Esophagus muscularis mucosa (tissue), 4 donors: ENCODE data around the gene ADCK1. TPM values are rescaled to one million over a fixed set of nuclear protein-coding genes. Genes with fewer than 3 reads are reported as not detected.
"Not testable (repeated sequence)": the region's sequence is repeated elsewhere in the genome, so short reads cannot be mapped to it uniquely, and the experiment has no call there.

ENCODE experiments used
- DNase-seq: peaks from one replicate; pipeline ENCODE4 v3.0.0-alpha.2; 2017; ENCODE audit errors: extremely low spot score
- H3K27ac ChIP-seq, 4 donors: fragments of 200-600 bp; sonication (generic); replicated peaks in 1 of 4; 1 replicate in 3 of 4; 2 replicates in 1 of 4; pipeline ENCODE4 v1.5.1; 2016 to 2019; ENCODE audit warnings: mild to moderate bottlenecking in 1 of 4
- H3K27me3 ChIP-seq, 4 donors: fragments of 200-600 bp; sonication (generic); one replicate each; pipeline versions ENCODE4 v1.5.1 to v1.6.0; 2016 to 2019
- H3K36me3 ChIP-seq, 4 donors: fragments of 200-600 bp; sonication (generic); one replicate each; pipeline ENCODE4 v1.5.1; 2016 to 2019
- H3K4me1 ChIP-seq, 4 donors: fragments of 200-600 bp; sonication (generic); one replicate each; pipeline ENCODE4 v1.5.1; 2016 to 2019
- H3K4me3 ChIP-seq, 4 donors: fragments of 200-600 bp; sonication (generic); 1 replicate in 2 of 4; 2 replicates in 2 of 4; pipeline ENCODE4 v1.5.1; 2016 to 2019; ENCODE audit warnings: mild to moderate bottlenecking in 4 of 4, moderate library complexity in 1 of 4
- H3K9me3 ChIP-seq, 4 donors: fragments of 200-600 bp; sonication (generic); 1 replicate in 3 of 4; 2 replicates in 1 of 4; pipeline ENCODE4 v1.5.1; 2016 to 2019
- EP300 ChIP-seq: sonication (generic); formaldehyde crosslinking; IDR thresholded peaks from one replicate; pipeline ENCODE4 v1.6.1; 2017; ENCODE audit warnings: antibody characterized with exemption
- POLR2A ChIP-seq: fragments of 450-650 bp; IDR thresholded peaks from one replicate; pipeline ENCODE4 v1.6.1; 2017; ENCODE audit warnings: antibody characterized with exemption, moderate library complexity, mild to moderate bottlenecking, low read depth
- POLR2AphosphoS5 ChIP-seq, 2 donors: sonication (generic); formaldehyde crosslinking; IDR thresholded peaks; one replicate each; pipeline ENCODE4 v1.6.1; 2017; ENCODE audit warnings: antibody characterized with exemption in 2 of 2
- WGBS: methylation state at CpG from one replicate; pipeline ENCODE4 v1.1.5; 2018; 5-methylcytosine and 5-hydroxymethylcytosine counted together
- intact Hi-C: fragments of 100-400 bp; cut with DNase I; formaldehyde crosslinking; loops from one replicate; pipeline ENCODE4 v1.15.1; 2023
- total RNA-seq, 4 donors: library from RNA; depleted of rRNA; stranded (reverse); fragments of >200 nt; gene quantifications; one replicate each; pipeline versions ENCODE4 v1.1.0 to v1.2.1, GENCODE V29; 2016
- TF ChIP-seq, protein P1 (sequence below), 3 experiments: fragments of 200-600 bp in 2 of 3; fragments of 450-650 bp in 1 of 3; sonication (generic) in 2 of 3; IDR thresholded peaks; one replicate each; pipeline ENCODE4 v1.5.1; 2017 to 2019; ENCODE audit warnings: antibody characterized with exemption in 3 of 3, mild to moderate bottlenecking in 2 of 3, moderate library complexity in 1 of 3

The ADCK1 gene
- total RNA-seq, 4 donors from 2014 or later = 5.0 to 7.2 (median 5.7) TPM

DNA sequence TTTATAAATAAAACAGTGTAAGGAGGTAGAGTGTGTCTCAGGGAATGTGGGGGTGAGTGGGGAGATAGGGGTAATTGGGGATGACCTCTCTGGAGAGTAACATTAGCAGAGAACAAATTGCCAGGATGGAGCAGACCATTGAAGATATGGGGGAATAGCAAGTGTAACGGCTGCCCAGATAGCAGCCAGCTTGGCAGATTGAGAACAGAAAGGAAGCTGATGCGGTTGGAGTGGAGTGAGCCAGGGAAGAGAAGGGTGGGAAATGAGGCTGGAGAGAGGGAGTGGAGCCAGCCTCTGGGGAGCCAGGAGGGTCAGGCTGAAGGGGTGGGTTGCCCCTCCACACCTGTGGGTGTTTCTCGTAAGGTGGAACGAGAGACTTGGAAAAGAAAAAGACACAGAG is 5.6 kb upstream of the ADCK1 start:
- TF ChIP-seq POLR2AphosphoS5 (IDR thresholded peaks at IDR 0.05) (no peak), EP300 (no peak), POLR2A (no peak)
- WGBS = 67% methylated on average over 4 of the region's 4 CpGs
- no peak for DNase-seq
- Histone ChIP-seq H3K4me1 (peaks cover under 1 to 2% (median 1%) of the 10 kb centered on the region in 4 donors), H3K27ac (no peak overlapping the region), H3K36me3 (no peaks in the 10 kb centered on the region), H3K27me3 (peaks cover 0 to 28% (median 0%) of the 10 kb centered on the region in 4 donors), H3K4me3 (no peak overlapping the region), H3K9me3 (no peaks in the 10 kb centered on the region)
- intact Hi-C loops = no loop called here

DNA sequence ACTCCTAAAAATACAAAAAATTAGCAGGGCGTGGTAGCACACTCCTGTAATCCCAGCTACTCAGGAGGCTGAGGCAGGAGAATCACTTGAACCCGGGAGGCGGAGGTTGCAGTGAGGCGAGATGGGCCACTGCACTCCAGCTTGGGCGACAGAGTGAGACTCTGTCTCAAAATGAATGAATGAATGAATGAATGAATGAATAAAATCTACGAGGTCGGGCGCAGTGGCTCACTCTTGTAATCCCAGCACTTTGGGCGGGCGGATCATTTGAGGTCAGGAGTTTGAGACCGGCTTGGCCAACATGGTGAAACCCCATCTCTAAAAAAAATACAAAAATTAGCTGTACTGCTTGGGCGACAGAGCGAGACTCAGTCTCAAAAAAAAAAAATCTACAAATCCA is 453 bp upstream of the ADCK1 start:
- DNase-seq, H3K27me3 ChIP-seq, H3K36me3 ChIP-seq, H3K9me3 ChIP-seq, intact Hi-C loops: not testable (repeated sequence)
- Histone ChIP-seq H3K27ac (peak overlapping the region; percentile 91 to 93 (median 92)), H3K4me1 (peaks cover 5 to 14% (median 12%) of the 10 kb centered on the region in 4 donors), H3K4me3 (peak overlapping the region; percentile 88 to 97 (median 92))
- 68% methylated on average over 13 of the region's 13 CpGs for WGBS

DNA sequence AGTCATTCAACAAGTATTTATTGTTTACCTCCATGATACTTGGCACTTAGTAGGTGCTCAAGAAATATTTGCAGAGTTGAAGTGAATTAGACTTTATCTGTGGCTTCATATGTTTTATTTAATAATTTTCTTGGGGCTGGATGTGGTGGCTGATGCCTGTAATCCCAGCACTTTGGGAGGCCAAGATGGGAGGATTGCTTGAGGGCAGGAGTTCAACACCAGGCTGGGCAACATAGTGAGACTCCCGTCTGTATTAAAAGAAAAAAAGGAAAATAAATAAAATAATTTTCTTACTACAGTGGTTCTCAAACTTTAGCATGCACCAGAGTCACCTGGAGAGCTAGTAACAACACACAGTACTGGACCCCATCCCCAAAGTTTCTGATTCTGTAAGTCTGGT is 905 bp downstream of the ADCK1 start:
- Histone ChIP-seq H3K36me3 (no peaks in the 10 kb centered on the region), H3K9me3 (no peaks in the 10 kb centered on the region), H3K27ac (peak overlapping the region; percentile 91 to 93 (median 92)), H3K27me3 (no peaks in the 10 kb centered on the region), H3K4me3 (peak overlapping the region; percentile 88 to 97 (median 92)), H3K4me1 (peaks cover 5 to 14% (median 12%) of the 10 kb centered on the region in 4 donors)
- intact Hi-C loops = loop anchor here (2.0 kb wide), 1 partner anchor 40 kb away; the partner anchor contains the start of gene SNW1
- DNase-seq = no peak
- TF ChIP-seq POLR2AphosphoS5 (IDR thresholded peaks at IDR 0.05) = no peak
- TF ChIP-seq, protein P1, sequence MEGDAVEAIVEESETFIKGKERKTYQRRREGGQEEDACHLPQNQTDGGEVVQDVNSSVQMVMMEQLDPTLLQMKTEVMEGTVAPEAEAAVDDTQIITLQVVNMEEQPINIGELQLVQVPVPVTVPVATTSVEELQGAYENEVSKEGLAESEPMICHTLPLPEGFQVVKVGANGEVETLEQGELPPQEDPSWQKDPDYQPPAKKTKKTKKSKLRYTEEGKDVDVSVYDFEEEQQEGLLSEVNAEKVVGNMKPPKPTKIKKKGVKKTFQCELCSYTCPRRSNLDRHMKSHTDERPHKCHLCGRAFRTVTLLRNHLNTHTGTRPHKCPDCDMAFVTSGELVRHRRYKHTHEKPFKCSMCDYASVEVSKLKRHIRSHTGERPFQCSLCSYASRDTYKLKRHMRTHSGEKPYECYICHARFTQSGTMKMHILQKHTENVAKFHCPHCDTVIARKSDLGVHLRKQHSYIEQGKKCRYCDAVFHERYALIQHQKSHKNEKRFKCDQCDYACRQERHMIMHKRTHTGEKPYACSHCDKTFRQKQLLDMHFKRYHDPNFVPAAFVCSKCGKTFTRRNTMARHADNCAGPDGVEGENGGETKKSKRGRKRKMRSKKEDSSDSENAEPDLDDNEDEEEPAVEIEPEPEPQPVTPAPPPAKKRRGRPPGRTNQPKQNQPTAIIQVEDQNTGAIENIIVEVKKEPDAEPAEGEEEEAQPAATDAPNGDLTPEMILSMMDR (IDR thresholded peaks at IDR 0.05) = no peak
- TF ChIP-seq POLR2A = no peak
- TF ChIP-seq EP300 = no peak
- WGBS = 96% methylated on average over 1 of the region's 1 CpG

DNA sequence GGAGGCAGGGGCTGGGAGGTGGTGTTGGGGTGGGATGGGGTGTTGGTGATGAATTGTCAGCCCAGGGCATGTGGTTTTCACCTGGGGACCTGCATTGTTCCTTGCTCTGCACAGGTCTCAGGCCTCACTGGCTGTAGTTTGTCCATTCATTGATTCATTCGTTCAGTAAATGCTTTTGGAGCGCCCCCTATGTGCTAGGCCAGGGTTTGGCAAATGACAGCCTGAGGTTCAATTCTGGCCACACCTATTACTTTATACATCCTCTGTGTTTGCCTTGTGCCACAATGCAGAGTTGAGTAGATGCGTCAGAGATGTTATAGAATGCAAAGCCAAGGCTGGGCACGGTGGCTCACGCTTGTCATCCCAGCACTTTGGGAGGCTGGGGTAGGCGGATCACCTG is 4.7 kb downstream of the ADCK1 start:
- Histone ChIP-seq H3K36me3 (no peaks in the 10 kb centered on the region), H3K4me3 (no peak overlapping the region), H3K9me3 (no peaks in the 10 kb centered on the region), H3K4me1 (peaks cover 2 to 10% (median 8%) of the 10 kb centered on the region in 4 donors), H3K27me3 (no peaks in the 10 kb centered on the region), H3K27ac (no peak overlapping the region)
- WGBS = no CpG with 5 or more reads among the region's 6 CpGs
- no peak for DNase-seq
- TF ChIP-seq POLR2AphosphoS5 (IDR thresholded peaks at IDR 0.05) (no peak), EP300 (no peak), POLR2A (no peak)
- TF ChIP-seq, protein P1 (IDR thresholded peaks at IDR 0.05) = no peak
- intact Hi-C loops = no loop called here

DNA sequence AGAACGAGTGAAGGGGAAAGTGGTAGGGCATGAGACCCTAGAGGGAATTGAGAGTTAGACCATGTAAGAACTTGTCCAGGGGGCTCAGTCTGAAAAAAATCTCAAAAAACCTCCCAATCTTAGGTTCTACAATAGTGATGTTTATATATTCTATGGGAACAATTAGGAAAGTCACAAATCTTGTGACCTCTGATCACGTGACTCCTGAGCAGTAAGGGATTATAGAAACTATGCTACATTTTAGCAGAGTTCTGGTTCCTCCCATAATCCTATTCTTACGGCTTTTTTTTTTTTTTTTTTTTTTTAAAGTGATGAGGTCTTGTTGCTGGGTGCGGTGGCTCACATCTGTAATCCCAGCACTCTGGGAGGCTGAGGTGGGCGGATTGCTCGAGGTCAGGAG is 5.8 kb downstream of the ADCK1 start:
- DNase-seq = no peak
- Histone ChIP-seq H3K4me1 (peaks cover 0 to 4% (median 1%) of the 10 kb centered on the region in 4 donors), H3K36me3 (no peaks in the 10 kb centered on the region), H3K9me3 (no peaks in the 10 kb centered on the region), H3K4me3 (no peak overlapping the region), H3K27ac (no peak overlapping the region), H3K27me3 (no peaks in the 10 kb centered on the region)
- TF ChIP-seq, protein P1 (IDR thresholded peaks at IDR 0.05) = no peak
- TF ChIP-seq POLR2A (no peak), POLR2AphosphoS5 (IDR thresholded peaks at IDR 0.05) (no peak), EP300 (no peak)
- intact Hi-C loops = no loop called here
- 87% methylated on average over 6 of the region's 6 CpGs for WGBS

DNA sequence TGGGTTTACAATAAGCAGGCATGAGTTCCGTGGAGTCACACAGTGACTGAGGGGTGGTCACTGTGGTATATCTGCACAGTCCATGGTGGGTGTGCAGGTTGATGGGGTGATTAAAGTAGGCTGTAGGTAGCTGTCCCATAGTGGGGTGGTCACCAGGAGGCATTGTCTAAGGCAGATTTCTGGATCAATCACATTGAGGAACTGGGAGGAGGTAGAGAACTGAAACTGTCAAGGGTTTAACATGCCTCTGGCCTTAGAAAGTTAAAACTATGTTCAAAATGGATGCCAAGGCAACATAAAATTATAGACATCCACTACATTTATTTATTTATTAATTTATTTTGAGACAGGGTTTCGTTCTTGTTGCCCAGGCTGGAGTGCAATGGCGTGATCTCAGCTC is 8.3 kb downstream of the ADCK1 start:
- Histone ChIP-seq H3K9me3 (no peaks in the 10 kb centered on the region), H3K4me3 (no peak overlapping the region), H3K4me1 (no peaks in the 10 kb centered on the region), H3K27me3 (no peaks in the 10 kb centered on the region), H3K36me3 (no peaks in the 10 kb centered on the region), H3K27ac (no peak overlapping the region)
- no peak for DNase-seq
- TF ChIP-seq POLR2AphosphoS5 (IDR thresholded peaks at IDR 0.05) (no peak), EP300 (no peak), POLR2A (no peak)
- TF ChIP-seq, protein P1 (IDR thresholded peaks at IDR 0.05) = no peak
- WGBS = 100% methylated on average over 3 of the region's 3 CpGs
- intact Hi-C loops = no loop called here
